Measurements from ENCODE around the gene FCRL6.

FCRL6 gene

DNA sequence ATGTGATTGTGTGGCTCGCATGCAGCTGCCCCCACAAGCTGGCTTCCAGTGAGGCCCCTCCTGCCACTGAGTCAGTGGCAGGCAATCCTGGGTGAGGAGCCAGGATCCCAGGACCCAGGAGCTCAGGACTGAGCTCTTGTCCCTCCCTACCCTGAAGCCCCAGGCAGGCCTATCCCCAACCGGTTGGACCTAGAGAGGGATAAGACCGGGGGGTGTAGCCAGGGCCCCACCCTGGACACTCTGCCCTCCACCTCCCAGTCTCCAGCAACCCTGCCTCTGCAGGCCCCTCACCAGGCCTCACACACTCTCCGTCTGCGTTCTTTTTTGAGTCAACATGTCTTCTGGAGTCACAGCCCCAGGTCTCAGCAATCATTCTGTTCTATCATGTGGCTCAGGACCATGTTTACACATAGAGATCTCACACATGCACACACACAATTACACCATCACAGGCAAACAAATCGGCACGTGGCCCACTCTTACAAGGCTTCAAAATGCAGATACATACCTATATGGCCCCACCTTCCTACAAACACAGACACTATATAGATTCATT is 57.7 kb downstream of the FCRL6 start:
- in situ Hi-C loops (cut with MboI; ENCODE audit: low sequenced_read_pairs), result no loop called here

DNA sequence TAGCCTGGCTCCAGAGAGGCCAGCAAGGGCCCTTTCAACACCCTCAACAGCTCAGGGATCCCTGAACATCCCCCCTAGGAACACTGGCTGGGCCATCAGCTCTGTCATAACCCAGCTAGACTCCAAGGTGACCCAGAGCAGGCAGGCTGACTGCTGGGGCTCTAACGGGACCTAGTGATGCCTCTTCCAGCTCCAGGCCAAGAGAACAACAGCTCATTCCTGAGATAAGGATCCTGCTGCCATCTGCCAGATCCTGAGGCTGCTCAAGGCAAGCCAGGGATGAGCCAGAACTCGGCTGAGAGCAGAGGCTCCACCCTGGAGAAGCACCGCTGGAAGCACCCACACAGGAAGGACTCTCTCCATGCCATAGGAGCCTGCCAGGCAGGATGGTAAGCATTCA is 58.3 kb downstream of the FCRL6 start:
- in situ Hi-C loops (cut with MboI; ENCODE audit: low sequenced_read_pairs), result no loop called here

DNA sequence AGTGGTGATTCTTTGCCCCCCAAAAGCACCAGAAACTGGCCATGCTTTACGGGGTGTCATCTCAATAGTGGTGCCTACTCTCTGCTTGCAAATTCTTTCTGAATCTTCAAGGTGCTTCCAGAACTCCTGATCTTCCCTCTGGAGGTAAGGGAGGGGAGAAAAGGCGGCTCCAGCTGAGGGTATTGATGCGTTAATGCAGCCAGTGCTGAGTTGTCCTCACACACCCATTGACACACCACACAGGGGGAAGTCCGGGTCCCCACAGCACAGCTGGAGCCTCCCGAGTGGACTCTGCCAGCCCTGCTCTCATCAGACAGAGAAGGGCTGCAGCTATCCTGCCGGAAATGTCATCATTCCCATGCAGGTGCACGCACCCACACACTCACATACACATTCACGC is 59.1 kb downstream of the FCRL6 start:
- in situ Hi-C loops (cut with MboI; ENCODE audit: low sequenced_read_pairs), result no loop called here

DNA sequence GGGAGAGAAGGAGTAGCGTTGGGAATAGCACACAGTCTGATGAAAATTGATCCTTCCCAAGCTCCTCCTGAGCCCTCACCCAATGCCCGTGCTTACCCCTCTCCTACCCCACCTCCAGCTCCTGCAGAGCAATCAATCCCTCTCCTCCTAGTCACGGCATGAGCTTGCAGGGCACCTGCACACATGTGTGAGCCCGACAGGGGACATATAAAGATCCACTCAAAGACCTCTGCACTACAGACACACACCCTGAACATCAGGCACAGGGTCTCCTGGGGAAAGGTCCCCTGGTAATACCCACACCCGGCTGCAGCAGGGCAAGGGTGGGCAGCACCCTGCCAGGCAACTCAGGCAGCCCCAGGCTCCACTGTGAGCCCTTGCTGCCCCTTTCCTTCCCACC is 59.9 kb downstream of the FCRL6 start:
- in situ Hi-C loops (cut with MboI; ENCODE audit: low sequenced_read_pairs), result no loop called here

DNA sequence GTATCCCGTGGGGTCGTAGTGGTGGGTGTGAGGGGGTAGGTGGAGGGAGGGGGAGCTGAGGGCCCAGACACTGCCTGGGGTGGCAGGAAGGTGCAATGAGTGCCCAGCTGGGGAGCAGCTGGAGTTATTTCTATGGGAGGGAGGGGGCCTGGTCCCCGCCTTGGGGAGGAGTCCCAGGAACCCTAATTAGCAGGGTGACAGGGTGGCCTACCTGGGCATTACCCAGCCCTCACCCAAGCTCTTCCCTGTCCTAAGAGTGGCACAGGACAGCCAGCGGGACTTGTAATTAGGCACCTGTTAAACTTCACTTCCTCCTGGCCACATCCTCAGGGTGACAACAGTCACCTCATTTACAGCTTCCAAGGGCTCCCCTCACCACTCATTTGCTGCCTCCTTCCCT is 60.4 kb downstream of the FCRL6 start, which contains the start of gene VSIG8:
TSS of gene VSIG8 (minus strand) at position 101 of the 400 bp plus-strand sequence. CDS start 136 bp downstream, outside the sequence.
- in situ Hi-C loops (cut with MboI; ENCODE audit: low sequenced_read_pairs), result no loop called here

DNA sequence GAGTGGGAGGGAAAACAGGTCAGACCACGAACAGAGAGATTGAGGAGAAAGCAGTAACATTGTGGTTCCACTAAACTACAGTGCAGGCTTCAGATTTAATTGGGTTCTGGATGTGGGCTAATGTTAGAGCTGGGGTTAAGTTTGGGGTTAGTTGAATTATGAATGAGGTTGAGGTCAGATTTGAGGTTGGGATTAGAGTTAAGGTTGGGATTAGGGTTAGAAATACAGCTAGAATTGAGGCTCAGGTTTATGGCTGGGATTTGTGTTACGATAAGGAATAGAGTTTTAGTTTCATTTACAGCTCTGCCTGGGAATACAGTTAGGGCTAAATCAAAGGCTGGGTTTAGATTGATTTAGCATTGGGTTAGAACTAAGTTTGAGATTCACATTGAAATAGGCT is 62.1 kb downstream of the FCRL6 start:
- in situ Hi-C loops (cut with MboI; ENCODE audit: low sequenced_read_pairs), result no loop called here
